GM12873 (cell line): ENCODE data around the gene CIITA.

Experiments
- TF ChIP-seq, protein P1 (sequence below): IDR thresholded peaks from 2 replicates; pipeline ENCODE4 v1.5.1; 2012; ENCODE audit warnings: low read depth, mild to moderate bottlenecking, moderate library complexity, low read length, control low read depth; ENCODE audit not compliant: insufficient read depth; ENCODE audit errors: missing control alignments

CIITA gene

DNA sequence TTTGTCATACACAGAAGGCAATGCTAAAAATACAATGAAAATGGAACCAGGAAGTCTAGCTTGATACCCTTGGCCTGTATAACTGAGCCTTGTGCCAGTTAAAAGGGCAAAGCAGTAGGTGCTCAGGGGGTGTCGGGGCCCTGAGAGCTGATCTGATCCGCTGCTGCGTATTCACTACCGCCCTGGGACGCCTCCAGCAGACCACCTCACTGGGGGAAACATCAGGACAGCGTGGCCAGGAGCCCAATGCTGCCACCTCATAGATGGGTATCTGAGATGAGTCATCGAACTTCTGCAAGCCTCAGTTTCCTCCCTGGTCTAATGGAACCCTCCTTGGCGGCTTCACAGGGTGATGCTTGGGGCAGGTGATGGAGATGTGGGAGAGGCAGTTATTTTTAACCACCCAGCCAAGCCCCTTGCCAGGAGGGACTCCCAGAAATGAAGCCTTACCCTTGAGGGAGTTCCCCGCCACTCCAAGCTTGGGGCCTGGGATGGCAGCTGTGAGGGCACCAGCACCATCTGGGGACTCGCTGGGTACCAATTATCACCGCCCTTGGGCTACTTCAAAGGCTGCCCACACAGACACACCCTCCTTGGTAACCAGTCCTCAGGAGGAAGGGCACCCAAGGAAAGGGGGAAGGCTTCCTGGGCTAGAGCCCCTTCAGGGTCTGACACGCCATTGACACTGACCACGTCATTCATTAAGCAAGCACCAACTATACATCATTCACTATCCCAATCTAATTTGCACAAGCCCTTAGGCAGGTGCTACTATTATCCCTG is 57.5 kb downstream of the CIITA start:
- TF ChIP-seq, protein P1, sequence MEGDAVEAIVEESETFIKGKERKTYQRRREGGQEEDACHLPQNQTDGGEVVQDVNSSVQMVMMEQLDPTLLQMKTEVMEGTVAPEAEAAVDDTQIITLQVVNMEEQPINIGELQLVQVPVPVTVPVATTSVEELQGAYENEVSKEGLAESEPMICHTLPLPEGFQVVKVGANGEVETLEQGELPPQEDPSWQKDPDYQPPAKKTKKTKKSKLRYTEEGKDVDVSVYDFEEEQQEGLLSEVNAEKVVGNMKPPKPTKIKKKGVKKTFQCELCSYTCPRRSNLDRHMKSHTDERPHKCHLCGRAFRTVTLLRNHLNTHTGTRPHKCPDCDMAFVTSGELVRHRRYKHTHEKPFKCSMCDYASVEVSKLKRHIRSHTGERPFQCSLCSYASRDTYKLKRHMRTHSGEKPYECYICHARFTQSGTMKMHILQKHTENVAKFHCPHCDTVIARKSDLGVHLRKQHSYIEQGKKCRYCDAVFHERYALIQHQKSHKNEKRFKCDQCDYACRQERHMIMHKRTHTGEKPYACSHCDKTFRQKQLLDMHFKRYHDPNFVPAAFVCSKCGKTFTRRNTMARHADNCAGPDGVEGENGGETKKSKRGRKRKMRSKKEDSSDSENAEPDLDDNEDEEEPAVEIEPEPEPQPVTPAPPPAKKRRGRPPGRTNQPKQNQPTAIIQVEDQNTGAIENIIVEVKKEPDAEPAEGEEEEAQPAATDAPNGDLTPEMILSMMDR: no peak

DNA sequence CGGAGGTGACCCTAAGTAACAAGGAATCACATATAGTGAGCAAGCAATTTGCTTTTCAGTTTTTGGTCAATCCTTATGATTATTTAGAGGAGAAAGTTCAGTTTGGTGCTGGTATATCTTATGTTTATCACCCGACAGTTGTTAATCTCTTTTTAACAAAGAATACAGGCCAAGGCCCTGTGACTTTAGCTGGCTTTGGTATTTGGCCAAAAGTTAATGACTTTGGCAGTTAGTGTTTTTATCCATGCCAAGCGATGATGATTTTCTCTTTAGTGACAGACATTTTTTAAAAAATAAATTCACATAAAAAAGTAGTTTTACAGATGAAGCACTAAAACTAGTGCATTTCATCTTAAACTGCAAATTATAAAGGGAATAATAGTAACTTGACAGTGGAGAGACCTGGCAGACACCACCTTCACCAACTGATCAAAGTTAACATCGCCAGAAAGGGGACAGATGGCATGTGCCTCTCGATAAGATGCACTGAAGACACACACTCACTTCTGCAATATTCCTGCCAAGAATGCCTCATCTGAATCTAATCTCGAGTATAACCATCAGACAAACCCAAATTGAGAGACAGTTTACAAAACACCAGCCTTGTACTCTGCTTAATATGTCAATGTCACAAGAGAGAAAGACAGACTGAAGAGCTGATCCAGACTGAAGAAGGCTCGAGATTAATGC is 58.4 kb downstream of the CIITA start:
- TF ChIP-seq, protein P1: no peak

DNA sequence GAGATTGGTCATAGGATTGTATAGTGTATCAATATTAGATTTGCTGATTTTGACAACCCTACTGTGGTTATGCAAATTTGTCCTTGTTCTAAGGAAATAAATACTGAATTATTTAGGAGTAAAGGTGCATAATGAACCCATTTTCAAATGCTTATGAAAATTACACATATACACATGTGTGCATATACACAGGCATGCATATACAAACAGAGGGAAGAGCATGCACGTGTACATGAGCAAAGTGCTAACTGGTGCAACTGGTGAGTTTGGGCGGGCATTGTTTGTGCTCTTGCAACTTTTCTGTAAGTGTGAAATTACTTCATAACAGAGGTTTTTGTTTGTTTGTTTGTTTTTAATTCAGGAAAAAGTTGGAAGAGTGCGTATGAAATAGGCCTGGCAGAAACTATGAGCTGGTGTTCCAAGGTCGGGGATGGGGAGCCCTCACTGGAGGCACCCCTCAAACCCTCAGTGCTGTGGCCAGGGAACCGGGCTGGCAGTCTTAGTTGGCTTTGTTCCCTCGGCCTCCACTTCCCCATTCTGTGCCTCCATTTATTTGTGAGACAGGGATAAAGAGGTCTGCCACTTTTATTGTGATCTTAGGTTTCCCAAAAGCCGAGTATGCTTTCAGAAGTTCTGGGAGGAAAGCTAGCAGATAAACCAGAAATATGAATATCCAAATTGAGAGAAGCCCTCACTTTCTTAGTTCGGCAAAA is 59.4 kb downstream of the CIITA start:
- TF ChIP-seq, protein P1: no peak

DNA sequence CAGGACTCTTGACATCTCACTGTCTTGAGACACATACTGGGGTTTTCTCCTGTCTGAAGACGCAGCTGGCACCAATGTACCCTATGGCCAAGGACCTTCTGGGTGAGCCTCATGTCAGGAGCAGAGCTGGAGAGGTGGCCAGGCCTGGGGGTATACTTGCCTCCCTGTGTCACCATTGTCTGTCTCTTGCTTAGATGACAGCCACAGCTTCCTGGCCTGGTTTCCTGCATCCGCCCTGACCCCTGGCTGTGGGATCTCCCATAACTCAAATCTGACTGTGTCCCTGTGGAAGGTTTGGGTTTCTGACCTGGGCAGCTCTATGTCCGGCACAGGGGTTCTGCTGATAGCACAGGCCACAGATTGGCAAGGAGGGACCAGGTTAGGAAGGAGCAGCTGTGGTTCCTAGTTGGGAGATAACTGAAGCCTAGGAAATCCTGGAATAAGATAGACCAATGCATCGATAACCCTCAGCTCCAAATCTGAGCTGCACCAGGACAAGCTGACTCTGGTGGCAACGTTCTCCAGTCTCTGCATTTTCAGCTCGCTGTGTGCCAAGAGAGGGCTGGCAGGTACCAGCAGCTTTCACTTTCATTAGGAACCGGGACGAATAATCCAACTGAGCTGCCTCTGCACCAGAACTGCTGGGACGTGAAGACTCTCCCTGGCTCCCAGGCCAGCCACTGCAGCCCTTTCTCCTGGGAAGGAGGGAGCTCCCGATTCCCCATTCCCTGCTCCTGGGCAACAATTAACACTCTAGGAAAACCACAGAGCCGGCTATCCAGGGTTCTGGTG is 60.3 kb downstream of the CIITA start:
- TF ChIP-seq, protein P1: no peak

DNA sequence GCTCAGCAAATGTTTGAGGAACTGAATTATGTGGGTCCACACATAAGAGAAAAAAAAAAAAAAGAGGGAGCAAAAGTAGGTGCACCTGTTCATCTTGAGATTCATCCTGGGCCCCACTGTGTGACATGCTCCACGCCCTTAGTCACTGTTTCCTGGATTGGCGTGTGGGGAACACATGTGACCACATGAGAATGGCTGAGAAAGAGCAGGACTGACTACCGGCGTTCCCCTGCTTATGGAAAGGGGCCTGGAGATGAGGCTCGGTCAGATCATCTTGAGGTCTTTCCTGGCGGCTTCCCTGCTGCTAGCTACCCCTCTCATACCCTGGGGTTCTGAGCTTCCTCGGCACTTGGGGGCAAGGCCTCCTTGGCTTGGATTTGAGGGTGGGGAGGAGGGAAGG is 61.3 kb downstream of the CIITA start:
- TF ChIP-seq, protein P1: no peak

DNA sequence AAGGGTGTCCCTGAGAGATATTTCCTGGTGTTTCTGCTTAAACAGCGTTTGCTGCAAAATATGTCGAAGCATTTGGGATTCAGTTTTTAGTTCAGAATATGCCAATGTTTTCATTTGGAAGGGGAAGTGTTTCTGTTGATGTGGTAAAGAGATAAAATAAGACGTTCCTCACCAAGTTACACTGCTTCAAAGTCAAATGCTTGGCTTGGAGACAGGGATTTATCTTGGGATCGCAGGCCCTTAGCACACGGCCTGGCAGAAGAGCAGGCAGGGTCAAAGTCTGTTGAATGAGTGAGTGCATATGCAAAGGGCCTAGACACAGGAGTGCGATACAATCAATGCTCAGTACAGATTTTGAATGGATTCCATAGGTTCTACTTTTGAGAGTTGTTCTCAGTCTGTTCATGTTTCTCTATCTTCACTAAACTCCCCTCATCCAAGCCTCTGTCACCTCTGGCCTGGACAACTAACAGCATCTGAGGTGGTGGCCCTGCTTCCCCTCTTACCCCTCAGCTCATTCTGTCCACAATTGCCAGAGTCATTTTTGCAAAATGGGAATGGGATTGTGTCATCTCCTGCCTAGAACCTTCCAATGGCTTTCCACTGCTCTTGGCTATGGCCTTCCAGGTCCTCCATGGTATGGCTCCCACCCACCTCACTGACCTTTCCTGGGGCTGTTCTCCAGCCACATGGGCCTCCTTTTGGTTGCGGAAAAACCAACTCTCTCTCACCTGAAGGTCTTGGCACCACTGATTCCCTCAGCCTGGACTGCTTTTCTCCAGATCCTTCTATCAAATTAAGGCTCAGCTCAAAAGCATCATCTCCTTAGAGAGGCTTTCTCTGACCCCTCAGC is 62.0 kb downstream of the CIITA start:
- TF ChIP-seq, protein P1: no peak
